D341Med (cell line): ENCODE measurements around the gene MED13.
"Not testable (repeated sequence)": the region's sequence is repeated elsewhere in the genome, so short reads cannot be mapped to it uniquely, and the experiment has no call there.

Experiments used
- DNase-seq: peaks from one replicate; pipeline ENCODE4 v3.0.0; 2012; ENCODE audit warnings: low spot score

Gene MED13

GRCh38 chr17:62052765-62053338, 12.2 kb downstream of the MED13 start:
- DNase-seq: no peak

GRCh38 chr17:62051053-62051452, 14.0 kb downstream of the MED13 start:
- no peak for DNase-seq

- no peak for DNase-seq
Observed at GRCh38 chr17:62049299-62049698, 15.8 kb downstream of the MED13 start.

- DNase-seq: no peak
Observed at GRCh38 chr17:62048262-62048661, 16.8 kb downstream of the MED13 start.

- no peak for DNase-seq
Observed at GRCh38 chr17:62045517-62045916, 19.6 kb downstream of the MED13 start.

- DNase-seq: no peak
Observed at GRCh38 chr17:62045109-62045508, 20.0 kb downstream of the MED13 start.

GRCh38 chr17:62043602-62044001, 21.5 kb downstream of the MED13 start:
- DNase-seq: no peak

GRCh38 chr17:62043140-62043539, 21.9 kb downstream of the MED13 start:
- no peak for DNase-seq

- no peak for DNase-seq
Observed at GRCh38 chr17:62038248-62038647, 26.8 kb downstream of the MED13 start.

- no peak for DNase-seq
Observed at GRCh38 chr17:62033317-62033716, 31.8 kb downstream of the MED13 start.

GRCh38 chr17:62032480-62032879, 32.6 kb downstream of the MED13 start:
- no peak for DNase-seq

GRCh38 chr17:62030264-62030663, 34.8 kb downstream of the MED13 start:
- DNase-seq: peak; percentile 38

- DNase-seq: no peak
Observed at GRCh38 chr17:62024866-62025265, 40.2 kb downstream of the MED13 start.

- no peak for DNase-seq
Observed at GRCh38 chr17:62017912-62018311, 47.2 kb downstream of the MED13 start.

GRCh38 chr17:62017496-62017895, 47.6 kb downstream of the MED13 start:
- DNase-seq: no peak

- no peak for DNase-seq
Observed at GRCh38 chr17:62014526-62014925, 50.6 kb downstream of the MED13 start.

- no peak for DNase-seq
Observed at GRCh38 chr17:62009220-62009619, 55.9 kb downstream of the MED13 start.

- no peak for DNase-seq
Observed at GRCh38 chr17:62008294-62008693, 56.8 kb downstream of the MED13 start.

GRCh38 chr17:62004388-62004787, 60.7 kb downstream of the MED13 start:
- no peak for DNase-seq

- not testable (repeated sequence) for DNase-seq
Observed at GRCh38 chr17:62003141-62003540, 61.9 kb downstream of the MED13 start.

GRCh38 chr17:62001105-62001504, 64.0 kb downstream of the MED13 start:
- DNase-seq: no peak

- no peak for DNase-seq
Observed at GRCh38 chr17:62000186-62000585, 64.9 kb downstream of the MED13 start.

- DNase-seq: not testable (repeated sequence)
Observed at GRCh38 chr17:61998534-61998933, 66.5 kb downstream of the MED13 start.

GRCh38 chr17:61997664-61998063, 67.4 kb downstream of the MED13 start:
- DNase-seq: no peak
